Measurements from ENCODE around the gene AUTS2.

The AUTS2 gene

GRCh38 chr7:69941077-69941651 is 342.9 kb downstream of the AUTS2 start:
- no peak for DNase-seq (ENCODE audit: low read depth)
- no peak overlapping the region for H3K4me3 ChIP-seq (ENCODE audit: low read length)
- TF ChIP-seq, protein P1, sequence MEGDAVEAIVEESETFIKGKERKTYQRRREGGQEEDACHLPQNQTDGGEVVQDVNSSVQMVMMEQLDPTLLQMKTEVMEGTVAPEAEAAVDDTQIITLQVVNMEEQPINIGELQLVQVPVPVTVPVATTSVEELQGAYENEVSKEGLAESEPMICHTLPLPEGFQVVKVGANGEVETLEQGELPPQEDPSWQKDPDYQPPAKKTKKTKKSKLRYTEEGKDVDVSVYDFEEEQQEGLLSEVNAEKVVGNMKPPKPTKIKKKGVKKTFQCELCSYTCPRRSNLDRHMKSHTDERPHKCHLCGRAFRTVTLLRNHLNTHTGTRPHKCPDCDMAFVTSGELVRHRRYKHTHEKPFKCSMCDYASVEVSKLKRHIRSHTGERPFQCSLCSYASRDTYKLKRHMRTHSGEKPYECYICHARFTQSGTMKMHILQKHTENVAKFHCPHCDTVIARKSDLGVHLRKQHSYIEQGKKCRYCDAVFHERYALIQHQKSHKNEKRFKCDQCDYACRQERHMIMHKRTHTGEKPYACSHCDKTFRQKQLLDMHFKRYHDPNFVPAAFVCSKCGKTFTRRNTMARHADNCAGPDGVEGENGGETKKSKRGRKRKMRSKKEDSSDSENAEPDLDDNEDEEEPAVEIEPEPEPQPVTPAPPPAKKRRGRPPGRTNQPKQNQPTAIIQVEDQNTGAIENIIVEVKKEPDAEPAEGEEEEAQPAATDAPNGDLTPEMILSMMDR (conservative IDR thresholded peaks at IDR 0.05; ENCODE audit: low read length), result no peak

GRCh38 chr7:69942573-69942972 is 344.3 kb downstream of the AUTS2 start:
- DNase-seq (ENCODE audit: low read depth), result no peak
- TF ChIP-seq, protein P1 (conservative IDR thresholded peaks at IDR 0.05; ENCODE audit: low read length), result no peak
- H3K4me3 ChIP-seq (ENCODE audit: low read length), result no peak overlapping the region

- no peak overlapping the region for H3K4me3 ChIP-seq (ENCODE audit: low read length)
- TF ChIP-seq, protein P1 (conservative IDR thresholded peaks at IDR 0.05; ENCODE audit: low read length), result no peak
- DNase-seq (ENCODE audit: low read depth), result no peak
These were observed 348.6 kb downstream of the AUTS2 start for GRCh38 chr7:69946901-69947300.

DNA sequence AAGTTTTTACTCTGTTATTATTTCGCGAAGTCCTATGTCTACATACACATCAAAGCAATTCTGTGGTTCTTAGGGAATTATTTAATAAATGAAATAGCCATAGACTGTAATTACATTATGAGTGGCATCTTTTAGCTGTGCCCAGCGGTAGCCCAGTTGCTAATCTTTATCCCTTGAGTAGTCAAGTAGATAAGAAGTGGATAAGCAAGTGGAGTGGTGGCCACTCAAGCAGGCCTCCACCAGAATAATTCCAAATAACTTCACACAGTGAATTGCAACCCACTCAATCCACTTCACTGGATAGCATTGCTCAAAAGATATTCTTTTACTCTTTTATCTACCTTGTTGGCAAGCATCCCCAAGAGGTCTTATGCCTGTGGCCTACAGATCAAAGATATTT is 349.7 kb downstream of the AUTS2 start:
- TF ChIP-seq, protein P1 (conservative IDR thresholded peaks at IDR 0.05; ENCODE audit: low read length), result no peak
- DNase-seq (ENCODE audit: low read depth), result no peak
- H3K4me3 ChIP-seq (ENCODE audit: low read length), result no peak overlapping the region

DNA sequence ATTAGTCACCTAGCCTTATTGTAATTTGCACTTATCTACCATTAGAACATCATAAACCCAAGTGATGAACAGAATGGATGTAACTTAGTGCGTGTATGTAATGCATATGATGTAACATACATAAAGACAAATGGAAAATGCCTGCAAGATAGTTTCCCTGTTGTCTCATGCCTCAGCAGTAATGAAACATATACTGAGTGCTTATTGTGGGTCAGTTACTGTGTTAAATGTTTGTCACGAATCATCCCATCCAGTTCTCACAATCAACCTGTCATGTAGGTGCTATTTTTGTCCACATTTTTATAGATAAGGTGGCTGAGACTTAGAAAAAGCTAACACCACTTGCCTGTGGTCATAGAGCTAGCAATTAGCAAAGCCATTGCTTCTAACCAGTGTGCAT is 350.8 kb downstream of the AUTS2 start:
- no peak for DNase-seq (ENCODE audit: low read depth)
- no peak overlapping the region for H3K4me3 ChIP-seq (ENCODE audit: low read length)
- TF ChIP-seq, protein P1 (conservative IDR thresholded peaks at IDR 0.05; ENCODE audit: low read length), result no peak

DNA sequence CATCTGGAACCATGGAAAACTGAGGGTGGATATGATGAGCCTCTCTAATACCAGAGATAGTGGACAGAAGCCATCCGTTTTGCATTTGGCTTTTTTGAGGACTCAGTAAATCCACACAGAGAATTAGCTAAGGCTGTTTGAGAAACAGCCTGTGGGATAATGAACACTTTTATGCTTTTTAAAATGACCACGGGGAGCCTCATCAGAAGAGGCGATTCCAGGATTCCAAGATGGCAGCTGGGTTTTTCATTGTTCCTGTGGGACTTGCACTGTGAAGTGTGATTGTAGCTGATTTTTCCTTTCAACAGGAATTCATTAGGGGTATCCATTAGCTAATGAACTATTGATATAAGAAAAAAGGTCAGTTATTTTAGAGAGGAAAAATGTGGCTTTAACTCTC is 353.2 kb downstream of the AUTS2 start:
- no peak for DNase-seq (ENCODE audit: low read depth)
- TF ChIP-seq, protein P1 (conservative IDR thresholded peaks at IDR 0.05; ENCODE audit: low read length), result no peak
- H3K4me3 ChIP-seq (ENCODE audit: low read length), result no peak overlapping the region

GRCh38 chr7:69953136-69954067 is 355.1 kb downstream of the AUTS2 start:
- H3K4me3 ChIP-seq (ENCODE audit: low read length), result no peak overlapping the region
- peak; percentile 20 for DNase-seq (ENCODE audit: low read depth)
- TF ChIP-seq, protein P1 (conservative IDR thresholded peaks at IDR 0.05; ENCODE audit: low read length), result no peak

All from AG10803 (cell line).